IMR-90 (cell line): ENCODE results near the gene RNF123. TPM values are rescaled to one million over a fixed set of nuclear protein-coding genes. Genes with fewer than 3 reads are reported as not detected.

Experiments used
- ATAC-seq: fragments of 200-7000 bp; cut with Tn5 transposase; 2 replicates; pipeline ENCODE4 v1.9.1; 2020; ENCODE audit warnings: low read depth, mild to moderate bottlenecking, moderate library complexity
- BruUV-seq: library from RNA; stranded (reverse); fragments of 400-500 nt; replicated peaks from 2 replicates; lab custom pipeline; 2021; lab: Mats Ljungman, UMichigan
- CTCF ChIA-PET: fragments of 300-600 bp; formaldehyde crosslinking; extraction: SDS; loops from one replicate; lab custom pipeline; 2021; ENCODE audit warnings: antibody characterized with exemption; lab: Yijun Ruan, JAX
- POLR2A ChIA-PET: fragments of 300-600 bp; sonication (Branson Sonifier 250); formaldehyde crosslinking; loops from one replicate; lab custom pipeline; 2022; ENCODE audit warnings: antibody characterized with exemption; ENCODE audit not compliant: unreplicated experiment; lab: Charles Lee
- DNase-seq: peaks from one replicate; pipeline ENCODE4 v3.0.0; 2013
- H2AFZ ChIP-seq: replicated peaks from 2 replicates; pipeline ENCODE3; 2013; ENCODE audit warnings: low read length, mild to moderate bottlenecking; ENCODE audit not compliant: poor library complexity
- H2AK5ac ChIP-seq: 2 replicates; pipeline ENCODE4 v1.6.1; 2013; ENCODE audit warnings: low read depth, low read length, inconsistent platforms
- H2AK9ac ChIP-seq: replicated peaks from 2 replicates; pipeline ENCODE3; 2013; ENCODE audit warnings: mild to moderate bottlenecking, low read depth, low read length, moderate library complexity; ENCODE audit not compliant: poor library complexity
- H2BK120ac ChIP-seq: 2 replicates; pipeline ENCODE4 v1.6.1; 2013; ENCODE audit warnings: low read depth, low read length, inconsistent platforms
- H2BK15ac ChIP-seq: 3 replicates; pipeline ENCODE4 v1.6.1; 2013; ENCODE audit warnings: low read depth, low read length, inconsistent platforms
- H2BK20ac ChIP-seq: 2 replicates; pipeline ENCODE4 v1.6.1; 2013; ENCODE audit warnings: low read depth, mild to moderate bottlenecking, inconsistent platforms, low read length, moderate library complexity
- H2BK5ac ChIP-seq: 2 replicates; pipeline ENCODE4 v1.6.1; 2013; ENCODE audit warnings: mild to moderate bottlenecking, low read depth, low read length, inconsistent platforms; ENCODE audit not compliant: poor library complexity, severe bottlenecking
- H3K14ac ChIP-seq: replicated peaks from 2 replicates; pipeline ENCODE4 v1.6.1; 2013; ENCODE audit warnings: low read depth, low read length, inconsistent platforms
- H3K18ac ChIP-seq: 2 replicates; pipeline ENCODE4 v1.6.1; 2013; ENCODE audit warnings: low read depth, low read length, control low read depth
- H3K23ac ChIP-seq: 2 replicates; pipeline ENCODE4 v1.6.1; 2013; ENCODE audit warnings: low read depth, low read length, inconsistent platforms
- H3K27ac ChIP-seq: 2 replicates; pipeline ENCODE4 v1.5.1; 2013; ENCODE audit warnings: mild to moderate bottlenecking, control low read depth, low read length; ENCODE audit not compliant: insufficient read depth
- H3K27me3 ChIP-seq: 2 replicates; pipeline ENCODE4 v1.6.1; 2013; ENCODE audit warnings: low read length; ENCODE audit not compliant: control insufficient read depth, insufficient read depth
- H3K36me3 ChIP-seq: 2 replicates; pipeline ENCODE4 v1.6.1; 2013; ENCODE audit warnings: low read length, mixed read lengths; ENCODE audit not compliant: control insufficient read depth, insufficient read depth
- H3K4ac ChIP-seq: 2 replicates; pipeline ENCODE4 v1.6.1; 2013; ENCODE audit warnings: low read depth, low read length, inconsistent platforms
- H3K4me1 ChIP-seq: 2 replicates; pipeline ENCODE4 v1.6.1; 2013; ENCODE audit warnings: low read length, mixed read lengths; ENCODE audit not compliant: control insufficient read depth, insufficient read depth
- H3K4me2 ChIP-seq: 2 replicates; pipeline ENCODE4 v1.6.1; 2013; ENCODE audit warnings: low read depth, mild to moderate bottlenecking, control low read depth, low read length, moderate library complexity
- H3K4me3 ChIP-seq: 2 replicates; pipeline ENCODE4 v1.5.1; 2013; ENCODE audit warnings: low read depth, mild to moderate bottlenecking, control low read depth, low read length, moderate library complexity; ENCODE audit not compliant: insufficient read depth
- H3K56ac ChIP-seq: 2 replicates; pipeline ENCODE4 v1.6.1; 2013; ENCODE audit warnings: low read length, inconsistent platforms; ENCODE audit not compliant: insufficient read depth; ENCODE audit errors: extremely low read depth
- H3K79me1 ChIP-seq, 2 experiments: 2 replicates each; pipeline ENCODE4 v1.6.1; 2013; ENCODE audit warnings: low read length in 2 of 2, inconsistent platforms in 1 of 2, low read depth in 1 of 2
- H3K9ac ChIP-seq: 2 replicates; pipeline ENCODE4 v1.6.1; 2013; ENCODE audit warnings: low read depth, low read length, control low read depth
- H3K9me1 ChIP-seq: 2 replicates; pipeline ENCODE4 v1.6.1; 2013; ENCODE audit warnings: low read length, inconsistent platforms; ENCODE audit not compliant: insufficient read depth
- H3K9me3 ChIP-seq: 2 replicates; pipeline ENCODE4 v1.6.1; 2013; ENCODE audit warnings: low read length; ENCODE audit not compliant: control insufficient read depth, insufficient read depth
- H4K20me1 ChIP-seq: 2 replicates; pipeline ENCODE4 v1.6.1; 2013; ENCODE audit warnings: low read length, inconsistent platforms; ENCODE audit not compliant: insufficient read depth
- H4K5ac ChIP-seq: 2 replicates; pipeline ENCODE4 v1.6.1; 2013; ENCODE audit warnings: mild to moderate bottlenecking, low read depth, low read length, control low read depth
- H4K8ac ChIP-seq, 2 experiments: 2 replicates each; pipeline ENCODE4 v1.6.1; 2013; ENCODE audit warnings: low read depth in 2 of 2, low read length in 2 of 2, control low read depth in 1 of 2, inconsistent platforms in 1 of 2
- H4K91ac ChIP-seq: 2 replicates; pipeline ENCODE4 v1.6.1; 2013; ENCODE audit warnings: low read depth, low read length, inconsistent platforms; ENCODE audit not compliant: insufficient read depth
- BHLHE40 ChIP-seq: fragments of 150-350 bp; IDR thresholded peaks from 2 replicates; pipeline ENCODE4 v1.6.1; 2016; ENCODE audit warnings: mild to moderate bottlenecking, low read depth, low read length
- CHD1 ChIP-seq: IDR thresholded peaks from 2 replicates; pipeline ENCODE4 v1.6.1; 2012; ENCODE audit warnings: low read depth, low read length, improper control_type of control experiment
- MXI1 ChIP-seq: IDR thresholded peaks from 2 replicates; pipeline ENCODE4 v1.6.1; 2012; ENCODE audit warnings: low read depth, mild to moderate bottlenecking, low read length, moderate library complexity, borderline replicate concordance
- USF2 ChIP-seq: fragments of 150-350 bp; IDR thresholded peaks from 2 replicates; pipeline ENCODE4 v1.6.1; 2017; ENCODE audit warnings: mild to moderate bottlenecking, antibody characterized with exemption, low read length, low read depth
- WGBS, 2 experiments: methylation state at CpG; one replicate each; pipeline versions ENCODE4 v1.1.5 to v1.1.7; 2013; ENCODE audit warnings: missing lambda C conversion rate in 2 of 2; ENCODE audit not compliant: insufficient read length in 1 of 2; ENCODE audit errors: extremely low coverage in 2 of 2; 5-methylcytosine and 5-hydroxymethylcytosine counted together
- dilution Hi-C: fragments of 300-500 bp; cut with HindIII; formaldehyde crosslinking; loops from one replicate; pipeline ENCODE4 v1.14.3; 2018; ENCODE audit warnings: low sequenced_read_pairs; ENCODE audit not compliant: unreplicated experiment
- in situ Hi-C: fragments of 300-500 bp; cut with MboI; formaldehyde crosslinking; loops from 3 replicates; pipeline ENCODE4 v1.14.3; 2019; ENCODE audit warnings: low sequenced_read_pairs, inconsistent platforms, mixed read lengths
- intact Hi-C: fragments of 100-400 bp; cut with micrococcal nuclease; formaldehyde crosslinking; loops from 2 replicates; pipeline ENCODE4 v1.10.0; 2022
- polyA plus RNA-seq, 3 experiments: library from polyadenylated mRNA; depleted of rRNA; stranded (reverse); fragments of >200 nt; gene quantifications; 2 replicates each; pipeline ENCODE4 v1.2.3, GENCODE V29; 2012; ENCODE audit warnings: low replicate concordance in 1 of 3
- total RNA-seq: library from RNA; depleted of rRNA; stranded (reverse); fragments of >200 nt; gene quantifications from 2 replicates; pipeline ENCODE4 v1.2.3, GENCODE V29; 2012

Gene RNF123
- total and polyA plus RNA-seq, 2 of the 4 experiments (the other 2 are of a cell fraction): 13.4 to 37.7 TPM

GRCh38 chr3:49757197-49757596, 67.8 kb downstream of the RNF123 start:
- H3K4me2 ChIP-seq: no peak overlapping the region
- in situ Hi-C loops: no loop called here
- H3K18ac ChIP-seq: no peak overlapping the region
- POLR2A ChIA-PET: no interaction called here
- no peak overlapping the region for H2AK5ac ChIP-seq
- H2BK20ac ChIP-seq: no peak overlapping the region
- no peak overlapping the region for H2BK120ac ChIP-seq
- no peak overlapping the region for H3K23ac ChIP-seq
- H4K5ac ChIP-seq: no peak overlapping the region
- H2BK15ac ChIP-seq: no peak overlapping the region
- dilution Hi-C loops: no loop called here
- peaks cover 4% of the 10 kb centered on the region for H3K36me3 ChIP-seq
- H3K79me1 ChIP-seq: peaks cover 40 to 68% of the 10 kb centered on the region in 2 experiments
- DNase-seq (no peak), ATAC-seq (no peak)
- H3K9me1 ChIP-seq: peaks cover 12% of the 10 kb centered on the region; the same call in 1 of the 2 replicates
- H4K20me1 ChIP-seq: peaks cover 57% of the 10 kb centered on the region
- TF ChIP-seq USF2: no peak
- no peak for TF ChIP-seq MXI1
- TF ChIP-seq BHLHE40: no peak
- TF ChIP-seq CHD1: no peak
- no CpG with 5 or more reads among the region's 2 CpGs for WGBS, 2 experiments
- no peak overlapping the region for H3K56ac ChIP-seq
- BruUV-seq: no TSS peak
- CTCF ChIA-PET: interaction anchor here (1.2 kb wide), 1 partner anchor 9 kb away, joined by 4 read pairs; no protein-coding TSS in a partner anchor
- no peak overlapping the region for H4K8ac ChIP-seq
- H3K14ac ChIP-seq: no peak overlapping the region
- no peaks in the 10 kb centered on the region for H3K9me3 ChIP-seq
- H4K91ac ChIP-seq: no peak overlapping the region
- H3K27me3 ChIP-seq: no peaks in the 10 kb centered on the region
- no peak overlapping the region for H3K27ac ChIP-seq
- no peak overlapping the region for H2AK9ac ChIP-seq
- no peak overlapping the region for H2BK5ac ChIP-seq
- no peak overlapping the region for H3K9ac ChIP-seq
- H3K4ac ChIP-seq: no peak overlapping the region
- intact Hi-C loops: no loop called here
- H2AFZ ChIP-seq: no peak overlapping the region
- no peaks in the 10 kb centered on the region; the same call in 1 of the 2 replicates for H3K4me1 ChIP-seq
- H3K4me3 ChIP-seq: no peak overlapping the region
